Thoracic aorta (tissue), 2 donors: Measurements from ENCODE around the gene MOV10L1. TPM values are rescaled to one million over a fixed set of nuclear protein-coding genes. Genes with fewer than 3 reads are reported as not detected.
A peak's percentile ranks its signal among the peaks of the same experiment; 100 is the strongest.

ENCODE experiments used
- ATAC-seq: fragments of 150-250 bp; one replicate; pipeline ENCODE4 v1.8.0; 2017; ENCODE audit warnings: low read depth; ENCODE audit not compliant: insufficient number of reproducible peaks, low FRiP score
- DNase-seq: peaks from one replicate; pipeline ENCODE4 v3.0.0-alpha.2; 2020; ENCODE audit warnings: low spot score
- H3K27ac ChIP-seq, 2 donors: fragments of 200-600 bp; sonication (generic); 1 replicate in 1 of 2; 2 replicates in 1 of 2; pipeline ENCODE4 v1.5.1; 2016; ENCODE audit warnings: mild to moderate bottlenecking in 2 of 2, moderate library complexity in 2 of 2
- H3K27me3 ChIP-seq: fragments of 200-600 bp; sonication (generic); replicated peaks from 2 replicates; pipeline ENCODE4 v1.6.0; 2016; ENCODE audit warnings: mild to moderate bottlenecking; ENCODE audit not compliant: insufficient read depth
- H3K36me3 ChIP-seq: fragments of 200-600 bp; sonication (generic); one replicate; pipeline ENCODE4 v1.5.1; 2016
- H3K4me1 ChIP-seq, 2 donors: fragments of 200-600 bp; sonication (generic); 1 replicate in 1 of 2; 2 replicates in 1 of 2; pipeline versions ENCODE4 v1.5.1 to v1.6.0; 2016; ENCODE audit warnings: low read depth in 2 of 2, mild to moderate bottlenecking in 1 of 2; ENCODE audit not compliant: control insufficient read depth in 1 of 2
- H3K4me3 ChIP-seq: fragments of 200-600 bp; sonication (generic); 2 replicates; pipeline ENCODE4 v1.5.1; 2016; ENCODE audit warnings: mild to moderate bottlenecking
- H3K9me3 ChIP-seq: fragments of 200-600 bp; sonication (generic); 2 replicates; pipeline ENCODE4 v1.5.1; 2016
- total RNA-seq, 2 donors: library from RNA; depleted of rRNA; stranded (reverse); fragments of >200 nt; gene quantifications; one replicate each; pipeline versions ENCODE4 v1.1.0 to v1.2.3, GENCODE V29; 2016
- TF ChIP-seq, protein P1 (sequence below): fragments of 200-600 bp; sonication (generic); IDR thresholded peaks from one replicate; pipeline ENCODE4 v1.5.1; 2019; ENCODE audit warnings: antibody characterized with exemption

The MOV10L1 gene
- total RNA-seq, 2 donors from 2014 or later: 4.6 to 7.4 TPM

DNA sequence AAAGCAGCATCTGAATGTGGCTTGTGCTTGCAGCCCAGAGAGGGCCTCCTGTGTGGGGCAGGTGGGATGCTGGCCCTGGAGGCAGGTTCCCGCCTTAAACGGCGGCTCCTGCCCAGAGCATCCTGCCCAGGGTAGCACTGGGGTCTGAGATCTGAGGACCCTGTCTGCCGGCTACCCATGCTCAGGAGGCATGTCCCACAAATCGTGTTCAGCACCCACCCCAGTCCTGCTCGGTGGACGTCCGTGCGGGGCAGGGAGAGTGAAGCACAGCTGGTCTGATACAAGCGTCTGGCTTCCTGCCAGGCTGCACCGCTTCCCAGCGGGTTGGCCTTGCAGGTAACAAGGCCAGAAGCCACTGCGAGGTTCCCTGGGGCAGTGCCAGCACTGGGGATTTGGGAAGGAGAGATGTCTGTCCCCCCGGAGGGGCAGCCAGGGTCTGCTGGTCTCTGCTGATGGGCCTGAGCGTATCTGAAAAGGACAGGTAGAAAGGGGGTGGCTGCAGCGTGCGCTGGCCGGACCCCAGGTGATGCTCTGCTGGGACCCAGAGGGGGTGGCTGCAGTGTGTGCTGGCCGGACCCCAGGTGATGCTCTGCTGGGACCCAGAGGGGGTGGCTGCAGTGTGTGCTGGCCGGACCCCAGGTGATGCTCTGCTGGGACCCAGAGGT is 99.5 kb downstream of the MOV10L1 start:
- ATAC-seq: no peak
- no peaks in the 10 kb centered on the region for H3K9me3 ChIP-seq

DNA sequence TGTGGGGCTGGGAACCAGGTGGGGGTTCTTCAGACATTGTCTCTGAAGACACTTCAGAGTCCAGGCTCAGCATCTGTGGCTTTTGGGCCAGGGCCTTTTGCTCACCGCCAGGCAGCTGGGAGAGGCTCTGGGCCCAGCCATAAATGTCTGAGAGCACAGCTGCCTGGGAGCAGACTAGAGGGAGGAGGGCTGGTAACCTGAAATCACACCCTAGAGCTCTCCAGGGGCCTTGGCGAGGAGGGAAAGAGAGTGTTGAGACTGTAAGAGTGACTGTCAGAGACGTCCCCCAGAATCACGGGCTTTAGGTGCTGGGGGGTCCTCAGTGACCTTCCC is 100.0 kb downstream of the MOV10L1 start:
- peak overlapping the region; percentile 74 to 86 for H3K27ac ChIP-seq
- DNase-seq: no peak
- H3K36me3 ChIP-seq: peaks cover 8% of the 10 kb centered on the region
- no peaks in the 10 kb centered on the region for H3K27me3 ChIP-seq
- ATAC-seq: no peak
- peak overlapping the region; percentile 74 for H3K4me3 ChIP-seq
- H3K9me3 ChIP-seq: no peaks in the 10 kb centered on the region
- TF ChIP-seq, protein P1, sequence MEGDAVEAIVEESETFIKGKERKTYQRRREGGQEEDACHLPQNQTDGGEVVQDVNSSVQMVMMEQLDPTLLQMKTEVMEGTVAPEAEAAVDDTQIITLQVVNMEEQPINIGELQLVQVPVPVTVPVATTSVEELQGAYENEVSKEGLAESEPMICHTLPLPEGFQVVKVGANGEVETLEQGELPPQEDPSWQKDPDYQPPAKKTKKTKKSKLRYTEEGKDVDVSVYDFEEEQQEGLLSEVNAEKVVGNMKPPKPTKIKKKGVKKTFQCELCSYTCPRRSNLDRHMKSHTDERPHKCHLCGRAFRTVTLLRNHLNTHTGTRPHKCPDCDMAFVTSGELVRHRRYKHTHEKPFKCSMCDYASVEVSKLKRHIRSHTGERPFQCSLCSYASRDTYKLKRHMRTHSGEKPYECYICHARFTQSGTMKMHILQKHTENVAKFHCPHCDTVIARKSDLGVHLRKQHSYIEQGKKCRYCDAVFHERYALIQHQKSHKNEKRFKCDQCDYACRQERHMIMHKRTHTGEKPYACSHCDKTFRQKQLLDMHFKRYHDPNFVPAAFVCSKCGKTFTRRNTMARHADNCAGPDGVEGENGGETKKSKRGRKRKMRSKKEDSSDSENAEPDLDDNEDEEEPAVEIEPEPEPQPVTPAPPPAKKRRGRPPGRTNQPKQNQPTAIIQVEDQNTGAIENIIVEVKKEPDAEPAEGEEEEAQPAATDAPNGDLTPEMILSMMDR: no peak
- peaks cover 33 to 43% of the 10 kb centered on the region in 2 donors for H3K4me1 ChIP-seq

More for the DNA sequence above, 99.5 kb downstream of the MOV10L1 start:
- Histone ChIP-seq H3K4me1 (peaks cover 37 to 48% of the 10 kb centered on the region in 2 donors), H3K36me3 (peaks cover 3% of the 10 kb centered on the region), H3K4me3 (peak overlapping the region; percentile 74), H3K27ac (peak overlapping the region; percentile 74 to 86), H3K27me3 (no peaks in the 10 kb centered on the region)
- TF ChIP-seq, protein P1: no peak
- no peak for DNase-seq

DNA sequence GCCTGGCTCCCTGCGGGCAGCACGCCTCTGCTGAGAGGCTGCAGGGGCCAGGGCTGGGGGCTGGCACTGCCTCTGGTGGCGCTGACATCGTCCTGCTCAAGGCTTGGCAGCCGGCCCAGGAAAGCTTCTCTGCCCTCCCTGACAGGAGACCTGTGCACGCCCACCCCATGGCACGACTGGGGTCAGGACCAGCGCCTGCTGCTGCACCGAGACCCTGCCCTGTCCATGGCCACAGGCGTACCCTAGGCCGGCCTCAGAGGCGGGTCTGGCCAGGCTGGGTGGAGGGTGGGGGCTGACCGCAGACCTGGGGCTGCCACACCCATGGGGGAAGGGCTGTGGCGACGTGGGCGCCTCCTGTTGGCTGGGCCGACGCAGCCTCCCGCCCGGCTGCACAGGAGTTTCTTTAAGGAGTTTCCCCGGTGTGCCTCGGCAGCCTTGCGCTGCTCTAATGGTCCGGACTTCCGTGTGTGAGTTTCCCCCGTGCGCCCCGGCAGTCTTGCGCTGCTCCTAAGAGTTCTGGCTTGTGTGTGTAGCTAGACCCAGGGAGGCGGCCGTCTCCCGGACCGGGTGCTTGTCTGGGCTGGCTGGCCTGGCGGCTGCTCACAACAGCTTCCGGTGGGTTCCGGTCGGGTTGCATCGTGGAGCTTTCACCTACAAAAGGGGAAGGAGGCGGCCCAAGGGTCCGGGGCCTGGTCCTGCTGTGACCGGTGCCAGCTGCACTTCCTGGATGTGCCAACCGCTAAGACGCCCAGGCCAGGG is 100.6 kb downstream of the MOV10L1 start:
- Histone ChIP-seq H3K27ac (peak overlapping the region; percentile 74 to 86), H3K36me3 (peaks cover 8% of the 10 kb centered on the region), H3K4me1 (peaks cover 29 to 38% of the 10 kb centered on the region in 2 donors), H3K9me3 (no peaks in the 10 kb centered on the region), H3K4me3 (peak overlapping the region; percentile 74), H3K27me3 (no peaks in the 10 kb centered on the region)
- TF ChIP-seq, protein P1: peak; percentile 1
- ATAC-seq (no peak), DNase-seq (no peak)

DNA sequence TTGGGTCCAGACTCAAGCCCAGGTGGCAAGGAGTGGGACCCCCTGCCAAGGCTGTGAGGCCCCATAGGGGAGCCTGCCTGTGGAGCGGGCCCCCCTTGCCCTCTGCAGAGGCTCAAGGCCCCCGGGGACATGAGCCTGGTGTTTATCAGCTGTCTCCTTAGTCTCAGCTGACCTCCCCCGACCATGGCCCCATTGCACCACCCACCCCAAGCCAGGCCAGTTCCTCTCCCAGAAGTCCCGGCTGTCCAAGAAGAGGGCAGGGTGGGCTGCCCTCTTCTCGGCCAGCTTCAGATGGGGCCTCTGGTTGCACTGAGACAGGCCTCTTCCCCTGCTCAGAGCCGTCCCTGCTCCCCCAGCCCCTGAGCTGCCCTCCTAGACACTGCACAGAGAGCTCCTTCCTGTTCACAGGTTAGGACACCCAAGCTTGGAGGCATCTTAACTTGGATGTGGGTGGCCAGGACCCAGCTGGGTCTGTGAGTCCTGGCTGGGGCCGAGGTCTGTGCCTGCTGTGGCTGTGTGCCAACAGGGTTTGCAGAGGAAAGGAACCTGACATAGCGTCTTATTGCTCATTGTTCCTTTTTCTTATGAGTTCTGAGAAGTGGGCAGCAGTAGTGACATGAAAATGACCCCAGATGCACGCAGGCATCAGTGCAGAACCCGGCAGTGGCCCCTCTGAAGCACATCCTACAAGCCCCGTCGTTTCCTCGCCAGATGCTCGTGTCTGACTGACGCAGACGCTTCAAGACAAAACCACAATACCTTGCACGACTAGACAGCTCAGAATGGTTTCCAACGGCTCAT is 101.3 kb downstream of the MOV10L1 start:
- ATAC-seq (no peak), DNase-seq (no peak)
- Histone ChIP-seq H3K27me3 (no peaks in the 10 kb centered on the region), H3K4me3 (peak overlapping the region; percentile 74), H3K9me3 (no peaks in the 10 kb centered on the region), H3K27ac (peak overlapping the region; percentile 74 to 86), H3K4me1 (peaks cover 29 to 38% of the 10 kb centered on the region in 2 donors), H3K36me3 (peaks cover 8% of the 10 kb centered on the region)
- TF ChIP-seq, protein P1: no peak
